GM21723 (cell line): ENCODE results near the gene RILP.

Source experiments
- ATAC-seq: cut with Tn5 transposase; IDR thresholded peaks from one replicate; pipeline ENCODE4 v1.9.1; 2021; ENCODE audit warnings: mild to moderate bottlenecking, moderate library complexity; ENCODE audit not compliant: unreplicated experiment

The RILP gene

DNA sequence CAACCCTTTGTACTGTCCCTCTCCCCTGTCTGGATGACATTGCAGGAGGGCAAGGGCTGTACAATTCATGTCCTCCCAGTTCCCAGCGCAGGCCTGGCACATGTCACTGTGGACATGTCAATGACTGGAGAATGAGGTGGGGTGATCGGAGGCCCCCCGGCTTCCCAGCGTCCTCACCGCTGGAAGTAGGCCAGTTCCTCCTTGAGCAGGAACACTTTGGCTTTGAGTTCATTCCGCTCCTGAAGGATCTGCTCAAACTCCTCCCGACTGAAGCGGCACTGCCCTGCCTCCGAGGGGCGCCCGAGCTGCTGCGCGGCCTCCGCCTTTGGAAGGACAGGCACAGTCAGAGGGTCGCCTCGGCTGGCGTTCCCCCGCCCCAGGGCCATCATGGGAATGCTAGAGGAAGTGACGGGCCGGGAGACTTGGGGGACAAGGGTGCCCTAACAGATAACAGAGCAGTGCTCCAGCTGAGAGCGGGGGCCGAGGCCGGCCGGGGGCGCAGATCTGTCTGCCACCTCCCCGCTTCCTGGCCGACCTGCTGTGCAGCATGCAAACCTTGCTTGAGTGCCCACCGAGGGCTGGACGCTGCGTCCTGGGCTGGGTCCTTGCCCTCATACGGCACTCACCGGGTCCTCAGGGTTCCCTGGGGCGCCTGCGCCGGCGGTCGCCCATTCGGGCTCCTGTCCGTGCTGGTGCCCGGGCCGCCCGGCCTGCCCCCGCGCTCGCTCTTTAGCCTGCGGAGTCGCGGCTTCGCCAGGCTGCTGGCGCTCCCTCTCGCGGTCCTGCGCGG lies 1.3 kb downstream of the RILP start:
- ATAC-seq = no peak

DNA sequence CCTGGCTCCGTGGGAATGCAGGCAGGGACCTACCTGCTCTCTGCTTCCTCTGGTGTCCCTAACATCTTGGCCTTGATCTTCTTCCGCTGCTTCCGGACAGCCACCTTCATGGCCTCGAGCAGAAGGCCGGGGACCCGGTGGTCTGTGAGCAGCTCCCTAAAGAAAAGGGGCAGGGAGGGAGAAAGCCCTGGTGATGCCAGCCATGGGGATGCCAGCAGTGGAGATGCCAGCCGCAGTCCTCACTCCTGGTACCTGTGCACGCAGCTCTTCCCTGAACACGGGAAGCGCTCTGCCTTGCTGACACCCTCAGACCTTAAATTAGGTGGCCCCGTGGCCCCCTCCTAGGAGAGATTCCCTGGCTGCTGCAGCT lies 1.9 kb downstream of the RILP start:
- ATAC-seq = no peak

DNA sequence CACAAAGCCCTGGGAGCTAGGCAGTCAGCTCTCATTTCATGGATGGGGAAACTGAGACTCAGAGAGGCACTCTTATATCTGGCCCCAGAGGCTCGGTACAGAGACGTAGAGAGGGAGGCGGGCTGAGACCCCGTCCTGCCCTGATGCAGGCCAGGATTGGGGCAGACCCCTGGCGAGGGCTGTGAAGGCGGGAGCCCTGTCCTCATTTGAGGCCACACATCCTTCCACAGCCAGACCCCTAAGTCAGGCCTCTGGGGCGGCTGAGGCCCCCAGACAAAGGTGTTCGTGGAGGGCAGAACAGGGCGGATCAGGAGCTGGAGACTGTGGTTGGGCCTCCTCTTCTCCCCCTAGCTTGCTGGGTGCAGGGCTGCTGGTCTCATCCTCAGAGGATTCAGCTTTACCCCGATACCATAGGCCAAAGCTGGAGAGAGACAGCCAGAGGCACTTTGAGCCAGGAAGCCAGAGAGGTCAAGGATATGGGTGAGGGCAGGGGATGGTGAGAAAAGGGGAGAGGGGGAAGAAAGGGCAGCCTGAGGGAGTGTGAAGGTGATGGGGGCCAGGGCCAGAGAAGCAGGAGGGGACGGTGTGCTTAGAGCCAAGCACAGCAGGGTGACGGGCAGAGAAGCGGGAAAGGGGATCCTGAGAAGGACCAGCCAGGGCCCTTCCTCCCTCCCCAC lies 3.3 kb downstream of the RILP start:
- ATAC-seq = no peak

DNA sequence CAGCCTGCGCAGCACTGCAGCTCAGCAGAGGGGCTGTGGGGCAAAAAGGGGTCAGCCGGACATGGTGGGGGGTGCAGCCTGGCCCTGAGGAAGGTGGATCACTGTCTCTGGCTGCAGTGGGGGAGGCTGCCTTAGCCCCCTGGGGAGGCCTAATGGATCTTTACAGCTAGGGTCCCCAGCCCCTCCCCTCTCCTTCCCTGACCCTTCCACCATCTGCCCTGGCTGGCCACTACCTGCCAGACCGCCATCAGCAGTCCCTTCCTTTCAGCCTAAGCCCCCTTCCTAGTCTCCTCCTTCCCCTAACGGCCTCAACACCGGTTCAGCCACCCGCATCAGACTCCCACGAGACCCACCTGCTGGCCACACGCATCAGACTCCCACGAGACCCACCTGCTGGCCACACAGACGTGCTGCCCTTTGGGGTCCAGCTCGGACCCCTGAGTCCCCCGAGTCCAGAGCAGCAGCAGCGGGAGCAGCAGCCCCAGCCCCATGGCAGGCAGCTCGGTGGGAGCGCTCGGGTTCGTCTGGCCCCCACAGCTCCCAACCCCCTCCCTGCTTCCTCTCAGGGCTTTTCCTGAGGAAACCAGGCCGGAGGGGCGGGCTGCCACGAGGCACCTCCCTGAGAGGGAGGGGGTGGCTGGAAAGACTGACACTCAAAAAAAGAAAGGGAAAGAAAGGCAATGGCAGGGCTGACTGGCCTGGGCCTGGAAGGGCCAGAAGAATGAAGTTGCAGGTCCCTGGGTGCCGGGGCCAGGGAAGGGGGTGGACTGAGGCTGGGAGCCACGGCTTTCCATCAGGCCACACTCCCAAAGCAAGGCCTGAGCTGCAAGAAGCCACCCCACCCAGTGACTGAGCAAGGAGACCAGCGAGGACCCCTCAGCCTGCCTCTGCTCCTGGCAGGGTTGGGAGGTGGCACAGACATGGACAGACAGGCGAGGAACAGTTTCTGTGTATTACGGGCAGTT lies 4.2 kb downstream of the RILP start, which contains the start of gene SCARF1:
SCARF1 (minus strand) TSS at position 526 of the 965 bp plus-strand sequence; CDS start at position 491, 35 bp downstream.
- ATAC-seq = no peak

DNA sequence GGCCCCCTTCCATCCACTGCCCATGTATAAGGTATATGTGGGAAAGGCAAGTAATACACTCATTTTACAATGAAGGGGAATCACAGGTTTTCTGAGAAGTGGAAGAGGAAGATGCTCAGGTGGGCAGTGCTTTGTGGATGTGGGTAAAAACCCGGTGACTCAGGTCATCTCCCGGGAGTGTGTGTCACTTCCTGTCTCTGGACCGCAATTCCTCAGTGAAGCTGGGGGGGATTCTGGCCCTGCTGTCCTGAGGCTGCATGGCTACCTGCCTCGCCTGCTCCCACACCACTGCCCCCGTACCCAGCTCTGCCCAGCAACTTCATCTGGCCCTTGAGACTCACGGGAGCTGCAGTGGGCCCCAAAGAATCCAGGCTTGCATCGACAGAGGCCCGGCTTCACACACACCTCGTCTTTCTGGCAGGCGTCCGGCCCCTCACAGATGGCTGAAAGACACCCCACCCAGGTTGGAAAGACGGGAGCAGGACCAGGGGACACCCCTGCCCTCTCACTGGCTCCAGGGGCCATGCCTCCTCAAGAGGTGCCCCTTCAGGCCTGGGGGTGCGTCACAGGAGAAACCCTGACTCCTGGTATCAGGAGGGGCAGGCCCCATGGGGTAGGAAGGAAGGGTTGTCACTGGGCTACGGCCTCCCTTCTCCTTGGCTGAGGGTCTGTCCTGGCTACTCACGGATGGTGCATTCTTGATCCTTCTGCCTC lies 5.0 kb downstream of the RILP start:
- no peak for ATAC-seq

DNA sequence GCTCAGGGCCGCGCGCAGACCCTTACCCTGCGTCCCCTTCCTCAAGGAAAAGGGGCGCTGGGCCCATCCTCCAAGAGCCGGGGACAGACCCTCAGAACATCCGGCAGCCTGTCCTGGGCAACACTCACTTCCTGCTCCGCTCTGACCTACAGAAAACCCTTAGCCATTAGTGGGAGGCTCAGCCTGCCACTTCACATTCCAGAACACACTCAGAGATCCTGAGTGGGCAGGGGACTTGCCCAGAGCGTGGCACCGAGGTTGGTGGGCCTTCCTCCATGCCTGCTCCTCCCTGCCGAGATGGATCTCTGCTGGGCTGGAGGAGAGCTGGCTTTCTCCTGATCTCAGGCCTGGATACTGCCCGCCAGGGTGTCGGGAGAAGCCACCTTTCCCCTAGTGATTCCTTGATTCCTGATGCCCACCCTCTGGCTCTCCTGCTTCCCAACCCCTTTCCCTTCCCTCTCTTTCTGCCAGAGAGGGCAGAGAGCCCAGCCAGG lies 5.6 kb downstream of the RILP start:
- no peak for ATAC-seq

DNA sequence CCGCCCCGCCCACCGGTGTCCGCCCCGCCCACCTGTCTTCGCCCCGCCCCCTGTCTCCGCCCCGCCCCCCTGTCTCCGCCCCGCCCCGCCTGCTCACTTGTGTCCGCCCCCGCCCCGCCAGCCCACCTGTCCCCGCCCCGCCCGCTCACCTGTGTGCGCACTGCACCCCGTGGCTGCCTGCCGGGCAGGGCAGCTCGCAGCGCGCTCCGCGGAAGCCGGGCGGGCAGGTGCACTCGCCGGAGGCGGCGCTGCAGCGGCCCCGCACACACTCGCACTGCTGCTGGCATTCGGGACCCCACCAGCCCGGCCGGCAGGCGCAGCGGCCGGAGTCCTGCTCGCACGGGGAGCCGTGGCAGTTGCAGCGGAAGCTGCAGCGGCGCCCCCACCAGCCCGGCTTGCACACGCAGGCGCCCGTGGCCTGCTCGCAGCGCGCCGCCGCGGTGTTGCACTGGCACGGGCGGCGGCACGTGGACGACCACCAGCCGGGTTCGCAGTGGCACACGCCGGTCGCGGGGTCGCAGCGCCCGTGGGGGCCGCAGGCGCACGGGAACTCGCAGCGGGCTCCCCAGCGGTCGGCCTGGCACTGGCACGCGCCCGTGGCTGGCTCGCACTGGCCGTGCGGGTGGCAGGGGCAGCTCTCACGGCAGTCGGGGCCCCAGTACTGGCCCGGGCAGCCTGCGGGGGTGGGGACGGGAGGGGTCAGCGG lies 6.2 kb downstream of the RILP start:
- no peak for ATAC-seq

DNA sequence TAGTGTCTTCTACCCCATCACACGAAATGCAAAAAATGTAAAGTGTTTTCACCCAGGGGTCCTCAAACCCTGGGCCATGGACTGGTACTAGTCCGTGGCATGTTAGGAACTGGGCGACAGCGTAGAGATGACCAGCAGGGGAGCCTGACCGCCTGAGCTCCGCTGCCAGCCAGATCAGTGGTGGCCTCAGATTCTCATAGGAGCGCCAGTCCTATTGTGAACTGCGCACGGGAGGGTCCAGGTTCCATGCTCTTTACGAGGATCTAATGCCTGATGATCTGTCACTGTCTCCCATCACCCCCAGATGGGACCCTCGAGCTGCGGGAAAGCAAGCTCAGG lies 8.6 kb downstream of the RILP start:
- no peak for ATAC-seq

DNA sequence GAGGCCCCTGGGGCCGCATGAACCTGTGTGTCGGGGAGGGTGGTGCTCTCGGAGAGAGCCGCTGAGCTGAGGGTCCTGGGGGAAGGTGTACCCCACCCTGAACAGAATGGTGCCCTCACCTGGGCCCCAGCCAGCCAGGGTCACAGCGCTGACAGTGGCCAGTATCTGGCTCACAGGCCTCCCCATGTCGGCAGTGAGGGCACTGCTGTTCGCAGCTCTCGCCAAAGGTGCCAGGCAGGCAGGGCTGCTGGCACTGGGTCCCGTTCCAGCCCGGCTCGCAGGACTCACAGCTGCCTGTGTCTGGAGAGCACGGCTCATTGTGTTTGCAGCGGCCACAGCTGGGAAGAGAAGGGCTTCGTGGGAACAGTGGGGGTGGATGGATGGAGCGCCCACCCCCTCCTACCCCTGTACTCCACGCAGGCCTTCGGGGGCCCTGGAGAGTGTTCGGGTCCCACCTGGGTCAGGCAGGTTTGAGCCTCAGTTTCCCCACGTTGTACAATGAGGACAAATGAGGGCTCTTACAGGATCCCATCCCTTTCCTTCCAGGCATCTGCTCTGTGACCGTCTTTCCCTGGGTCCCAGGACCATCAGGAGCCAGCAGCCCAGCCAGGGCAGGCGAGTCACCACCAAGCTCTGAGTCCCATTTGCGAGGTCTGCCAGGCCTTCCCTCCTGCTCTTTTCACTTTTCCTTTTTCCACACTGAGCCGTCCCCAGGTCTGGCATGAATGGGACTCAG lies 9.2 kb downstream of the RILP start:
- ATAC-seq = no peak

DNA sequence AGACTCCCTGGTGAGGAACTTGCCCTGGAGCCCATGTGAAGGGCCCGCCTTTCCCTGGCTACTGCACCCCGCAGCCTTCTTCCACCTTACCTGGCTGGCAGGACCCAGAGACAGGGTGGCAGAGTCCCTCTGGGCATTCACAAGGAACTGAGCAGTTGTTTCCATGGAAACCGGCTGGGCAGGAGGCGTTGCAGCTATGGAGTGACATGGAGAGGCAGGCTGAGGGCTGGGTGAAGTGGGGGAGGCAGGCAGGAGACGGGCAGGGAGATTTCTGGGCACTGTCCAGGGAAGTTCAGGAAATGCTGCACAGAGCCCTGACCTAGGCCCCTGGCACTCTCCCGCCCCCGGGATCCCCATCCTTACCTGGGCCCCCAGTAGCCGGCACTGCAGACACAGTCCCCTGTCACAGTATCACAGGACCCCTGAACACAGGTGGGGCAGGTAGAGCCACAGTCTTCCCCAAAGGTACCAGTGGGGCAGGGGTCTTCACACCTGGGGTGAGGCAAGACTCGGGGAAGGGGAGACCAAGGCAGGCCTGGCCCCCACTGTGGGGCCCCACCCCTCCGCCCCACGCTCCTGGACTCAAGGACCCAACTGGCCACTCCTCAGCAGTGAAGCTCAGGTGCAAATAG lies 10.0 kb downstream of the RILP start:
- ATAC-seq = no peak

DNA sequence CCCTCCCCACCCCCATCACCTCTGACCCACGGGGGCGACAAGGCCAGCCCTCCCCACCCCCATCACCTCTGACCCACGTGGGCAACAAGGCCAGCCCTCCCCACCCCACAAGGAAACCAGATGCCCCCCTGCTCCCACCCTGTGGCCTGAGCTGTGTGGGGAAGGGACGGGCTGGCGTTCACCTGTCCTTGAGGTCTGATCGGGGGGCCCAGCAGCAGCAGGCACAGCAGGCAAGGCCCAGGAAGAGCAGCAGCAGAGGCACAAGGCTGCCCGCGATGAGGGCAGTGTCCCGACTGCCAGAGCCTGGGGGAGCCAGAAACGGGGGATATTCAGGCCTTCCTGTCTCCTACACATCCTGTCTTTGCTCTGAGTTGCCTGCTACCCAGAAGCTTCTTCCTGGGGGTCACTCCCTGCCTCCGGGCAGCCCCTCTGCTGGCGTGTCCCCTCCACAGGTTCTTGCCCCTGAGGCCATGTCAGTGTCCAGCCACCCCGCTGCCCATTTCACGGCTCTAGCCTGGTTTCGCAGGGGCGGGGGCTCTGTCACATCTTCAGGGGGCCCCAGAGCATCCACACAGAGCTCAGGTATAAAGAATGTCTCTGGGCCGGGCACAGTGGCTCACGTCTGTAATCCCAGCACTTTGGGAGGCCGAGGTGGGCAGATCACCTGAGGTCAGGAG lies 10.9 kb downstream of the RILP start:
- ATAC-seq = no peak

DNA sequence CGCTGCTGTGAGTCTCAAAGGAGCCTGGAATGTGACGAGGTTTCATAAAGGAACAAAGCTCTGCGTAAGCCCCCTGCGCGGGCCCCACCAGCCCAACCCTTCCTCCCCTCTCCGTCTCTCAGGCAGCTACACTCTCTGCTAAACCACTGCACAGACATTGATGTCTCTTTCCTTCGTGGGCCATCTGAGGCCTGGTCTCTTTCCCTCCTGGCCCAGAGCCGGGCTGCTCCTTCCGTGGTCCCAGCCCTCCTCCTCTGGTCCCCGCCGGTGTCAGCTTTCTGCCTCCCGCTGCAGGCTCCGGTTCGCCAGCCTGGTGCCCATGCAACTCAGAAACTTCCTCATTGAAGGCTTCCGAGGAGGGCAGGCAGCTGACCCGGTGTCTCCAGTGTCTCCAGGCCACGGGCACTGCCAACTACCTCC lies 11.5 kb downstream of the RILP start:
- ATAC-seq = no peak

DNA sequence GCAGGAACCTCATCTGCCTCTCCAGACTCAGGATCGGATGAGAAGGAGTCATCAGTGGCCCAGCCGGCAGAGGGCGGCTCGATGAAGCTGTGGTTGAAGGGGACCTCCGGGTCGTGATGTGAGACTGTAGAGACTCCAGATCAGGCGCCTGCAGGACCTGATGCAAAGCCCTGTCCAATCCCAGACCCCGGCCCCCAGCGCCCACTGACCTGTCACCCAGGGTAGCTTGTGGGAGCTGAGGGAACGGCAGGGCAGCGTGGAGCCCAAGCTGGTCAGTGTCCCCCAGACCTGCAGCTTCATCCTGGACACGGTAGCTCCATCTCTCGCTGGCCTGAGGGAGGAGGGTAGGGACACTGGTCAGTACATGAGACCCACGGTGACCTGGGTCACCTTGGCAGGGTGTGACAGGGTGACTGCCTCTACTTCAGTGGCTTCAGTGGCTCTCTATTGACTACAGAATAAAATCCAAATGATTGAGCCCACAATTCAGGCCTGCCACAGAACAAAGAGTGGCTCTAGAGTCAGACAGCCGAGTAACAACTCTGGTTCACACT lies 12.9 kb downstream of the RILP start:
- ATAC-seq = no peak

DNA sequence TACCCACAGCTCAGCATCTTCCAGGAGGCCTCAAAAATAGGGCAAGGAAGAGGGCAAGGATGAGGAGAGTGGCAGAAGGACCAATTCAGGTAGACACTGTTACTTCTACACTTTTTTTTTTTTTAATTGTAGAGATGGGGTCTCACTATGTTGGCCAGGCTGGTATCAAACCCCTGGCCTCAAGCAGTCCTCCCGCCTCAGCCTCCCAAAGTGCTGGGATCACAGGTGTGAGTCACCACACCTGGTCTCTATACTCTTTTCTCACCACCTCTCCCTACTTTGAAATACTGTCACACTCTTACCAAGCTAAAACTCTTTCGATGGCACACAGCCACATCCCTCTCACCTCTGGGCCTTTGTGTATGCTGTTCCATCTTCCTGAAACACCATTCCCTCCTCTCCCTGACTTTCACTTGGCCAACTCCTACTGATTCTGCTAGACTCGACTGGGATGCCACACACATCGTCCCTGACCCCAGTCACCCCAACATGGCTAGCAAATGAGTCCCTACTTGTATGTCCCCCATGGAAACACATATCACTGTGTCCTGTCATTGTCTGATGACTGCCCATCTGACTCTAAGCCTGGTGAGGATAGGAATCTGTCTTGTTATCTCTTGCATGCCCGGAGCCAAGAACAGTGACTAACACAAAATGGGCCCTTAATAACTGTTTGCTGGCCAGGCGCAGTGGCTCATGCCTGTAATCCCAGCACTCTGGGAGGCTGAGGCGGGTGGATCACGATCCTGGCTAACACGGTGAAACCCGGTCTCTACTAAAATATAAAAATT lies 13.8 kb downstream of the RILP start:
- no peak for ATAC-seq

DNA sequence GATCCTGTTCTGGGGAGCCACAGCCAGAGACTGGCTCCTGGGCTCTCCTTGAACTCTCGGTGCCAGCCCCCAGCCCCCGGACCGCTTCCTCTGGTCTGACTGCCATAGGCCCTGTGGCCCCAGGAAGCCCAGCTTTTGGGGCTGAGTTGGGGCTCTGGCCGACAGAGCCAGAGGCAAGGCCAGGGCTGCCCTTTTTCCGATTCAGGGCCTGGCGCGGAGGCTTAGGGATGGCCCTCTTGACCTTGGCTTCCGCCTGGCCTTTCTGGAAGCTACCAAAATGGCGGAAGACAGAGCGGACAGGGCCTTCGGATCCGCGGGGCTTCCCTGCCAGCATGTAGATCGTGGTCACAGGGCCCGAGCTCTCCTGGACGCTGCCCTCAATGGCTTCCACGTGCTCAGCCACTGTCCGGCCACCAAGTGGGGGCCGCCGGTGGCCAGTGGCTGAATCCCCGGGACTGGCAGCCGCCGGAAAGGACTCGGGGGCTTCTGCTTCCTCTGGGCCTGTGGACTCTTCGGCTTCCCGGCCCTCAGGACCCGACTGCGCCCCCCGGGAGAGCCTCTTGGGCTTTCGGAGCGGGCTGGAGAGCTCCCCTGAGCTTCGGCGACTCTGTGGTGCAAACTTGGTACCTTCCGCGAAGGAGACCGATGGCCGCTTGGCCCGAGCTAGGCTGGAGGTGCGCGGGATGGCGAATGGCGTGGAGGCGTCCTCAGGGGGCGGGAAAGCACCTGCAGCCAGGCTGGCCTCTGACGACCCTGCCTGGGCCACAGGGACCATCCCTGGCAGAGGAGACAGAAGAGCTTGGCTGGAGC lies 14.6 kb downstream of the RILP start:
- no peak for ATAC-seq

DNA sequence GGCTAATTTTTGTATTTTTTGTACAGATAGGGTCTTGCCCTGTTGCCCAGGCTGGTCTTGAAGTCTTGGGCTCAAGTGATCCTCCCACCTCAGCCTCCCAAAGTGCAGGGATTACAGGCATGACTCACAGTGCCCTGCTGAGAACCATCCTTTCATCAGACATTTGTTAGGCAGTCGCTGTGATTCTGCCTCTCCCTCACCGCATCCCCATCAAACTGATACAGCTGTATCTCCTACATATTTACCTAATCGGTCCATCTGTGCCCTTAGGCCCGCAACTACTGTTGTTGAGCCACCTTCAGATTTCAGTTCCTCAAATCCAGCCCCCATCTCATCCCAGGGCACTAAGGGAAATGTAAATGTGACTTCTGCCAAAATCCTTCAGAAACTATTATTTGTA lies 19.0 kb downstream of the RILP start:
- no peak for ATAC-seq
